Activated T-cell treated with anti-CD3 and anti-CD28 coated beads for 4 hours (primary cell): ENCODE results near the gene TMEM43.
"Not testable (repeated sequence)": the region's sequence is repeated elsewhere in the genome, so short reads cannot be mapped to it uniquely, and the experiment has no call there.

ENCODE experiments used
- DNase-seq: peaks from one replicate; pipeline ENCODE4 v3.0.0-alpha.2; 2020

TMEM43 gene

GRCh38 chr3:14124615-14125192, at the start of gene TMEM43, which contains the start of gene CHCHD4:
TMEM43 (plus strand) TSS chr3:14125052; CDS start chr3:14125194, 142 bp downstream.
CHCHD4 (minus strand) TSS chr3:14124870; CDS start chr3:14124676, 194 bp downstream.
- peak; percentile 95 for DNase-seq

- not testable (repeated sequence) for DNase-seq
Observed at GRCh38 chr3:14075233-14075632, 49.6 kb upstream of the TMEM43 start.

GRCh38 chr3:14077310-14077709, 47.5 kb upstream of the TMEM43 start:
- DNase-seq: no peak

- DNase-seq: no peak
Observed at GRCh38 chr3:14082108-14082657, 42.7 kb upstream of the TMEM43 start.

- DNase-seq: not testable (repeated sequence)
Observed at GRCh38 chr3:14087461-14087860, 37.4 kb upstream of the TMEM43 start.

- not testable (repeated sequence) for DNase-seq
Observed at GRCh38 chr3:14091959-14092358, 32.9 kb upstream of the TMEM43 start.

GRCh38 chr3:14092464-14092863, 32.4 kb upstream of the TMEM43 start:
- no peak for DNase-seq

GRCh38 chr3:14093831-14094230, 31.0 kb upstream of the TMEM43 start:
- DNase-seq: no peak

- DNase-seq: no peak
Observed at GRCh38 chr3:14096742-14097141, 28.1 kb upstream of the TMEM43 start.

GRCh38 chr3:14097616-14098391, 27.0 kb upstream of the TMEM43 start:
- DNase-seq: no peak

GRCh38 chr3:14109821-14110220, 15.0 kb upstream of the TMEM43 start:
- not testable (repeated sequence) for DNase-seq

- DNase-seq: no peak
Observed at GRCh38 chr3:14110699-14111098, 14.2 kb upstream of the TMEM43 start.

GRCh38 chr3:14113965-14114635, 10.8 kb upstream of the TMEM43 start:
- DNase-seq: no peak

GRCh38 chr3:14117468-14118399, 7.1 kb upstream of the TMEM43 start:
- DNase-seq: no peak

- no peak for DNase-seq
Observed at GRCh38 chr3:14118400-14119381, 6.2 kb upstream of the TMEM43 start.

GRCh38 chr3:14119651-14120050, 5.2 kb upstream of the TMEM43 start:
- no peak for DNase-seq

- DNase-seq: no peak
Observed at GRCh38 chr3:14120111-14120920, 4.5 kb upstream of the TMEM43 start.

GRCh38 chr3:14120921-14121448, 3.9 kb upstream of the TMEM43 start:
- not testable (repeated sequence) for DNase-seq

- DNase-seq: no peak
Observed at GRCh38 chr3:14121859-14122258, 3.0 kb upstream of the TMEM43 start.

GRCh38 chr3:14122301-14122700, 2.6 kb upstream of the TMEM43 start:
- DNase-seq: no peak
